Measurements from ENCODE around the gene DAO.

Gene DAO

GRCh38 chr12:108918960-108919642, 39.2 kb downstream of the DAO start:
- no peak for DNase-seq (ENCODE audit: low read depth in 3 of 3)

- DNase-seq (ENCODE audit: low read depth in 3 of 3), result no peak
Observed at GRCh38 chr12:108921946-108922345, 42.1 kb downstream of the DAO start.

GRCh38 chr12:108922918-108923317, 43.0 kb downstream of the DAO start:
- DNase-seq (ENCODE audit: low read depth in 3 of 3), result no peak

GRCh38 chr12:108928695-108929094, 48.8 kb downstream of the DAO start:
- DNase-seq (ENCODE audit: low read depth in 3 of 3), result no peak

GRCh38 chr12:108930155-108930554, 50.3 kb downstream of the DAO start:
- no peak for DNase-seq (ENCODE audit: low read depth in 3 of 3)

GRCh38 chr12:108930756-108931155, 50.9 kb downstream of the DAO start:
- DNase-seq (ENCODE audit: low read depth in 3 of 3), result no peak

GRCh38 chr12:108933949-108934348, 54.1 kb downstream of the DAO start:
- DNase-seq (ENCODE audit: low read depth in 3 of 3), result no peak

GRCh38 chr12:108935159-108935763, 55.4 kb downstream of the DAO start:
- DNase-seq (ENCODE audit: low read depth in 3 of 3), result no peak

- DNase-seq (ENCODE audit: low read depth in 3 of 3), result no peak
Observed at GRCh38 chr12:108938247-108938924, 58.5 kb downstream of the DAO start.

GRCh38 chr12:108939594-108939993, 59.7 kb downstream of the DAO start:
- no peak for DNase-seq (ENCODE audit: low read depth in 3 of 3)

- DNase-seq (ENCODE audit: low read depth in 3 of 3), result no peak
Observed at GRCh38 chr12:108940138-108940537, 60.2 kb downstream of the DAO start.

GRCh38 chr12:108947097-108947496, 67.2 kb downstream of the DAO start:
- DNase-seq (ENCODE audit: low read depth in 3 of 3), result no peak

GRCh38 chr12:108948367-108948766, 68.5 kb downstream of the DAO start:
- no peak for DNase-seq (ENCODE audit: low read depth in 3 of 3)

- no peak for DNase-seq (ENCODE audit: low read depth in 3 of 3)
Observed at GRCh38 chr12:108949976-108950375, 70.1 kb downstream of the DAO start.
